ENCODE measurements around the gene SLC38A11. TPM values are rescaled to one million over a fixed set of nuclear protein-coding genes. Genes with fewer than 3 reads are reported as not detected.
A peak's percentile ranks its signal among the peaks of the same experiment; 100 is the strongest.

The SLC38A11 gene
- total and polyA plus RNA-seq, 2 of the 8 experiments (the other 6 are each of a cell fraction or from before 2014, with no cell fraction given): not detected

DNA sequence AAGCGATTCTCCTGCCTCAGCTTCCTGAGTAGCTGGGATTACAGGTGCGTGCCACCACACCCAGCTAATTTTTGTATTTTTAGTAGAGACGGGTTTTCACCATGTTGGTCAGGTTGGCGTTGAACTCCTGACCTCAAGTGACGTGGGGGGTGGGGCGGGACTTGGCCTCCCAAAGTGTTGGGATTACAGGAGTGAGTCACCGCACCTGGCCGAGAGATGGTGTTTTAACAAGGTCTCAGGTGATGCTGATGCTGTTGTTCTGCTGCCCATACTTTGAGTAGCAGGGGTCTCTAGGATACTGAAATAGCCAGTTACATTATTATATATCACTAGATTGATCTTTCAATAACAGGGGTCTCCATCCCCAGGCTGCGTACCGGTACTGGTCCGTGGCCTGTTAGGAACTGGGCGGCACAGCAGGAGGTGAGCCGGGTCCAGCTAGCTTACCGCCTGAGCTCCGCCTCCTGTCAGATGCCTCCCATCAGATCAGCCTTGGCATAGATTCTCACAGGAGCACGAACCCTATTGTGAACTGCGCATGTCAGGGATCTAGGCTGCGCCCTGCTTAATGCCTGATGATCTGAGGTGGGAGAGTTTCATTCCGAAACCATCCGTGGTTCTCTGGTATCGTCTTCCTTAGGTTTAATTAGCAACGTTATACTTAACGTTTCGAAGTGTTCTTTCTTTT lies 48.3 kb upstream of the SLC38A11 start:
- Histone ChIP-seq H3K56ac (replicated peaks; ENCODE audit: insufficient read length, low read depth, low read length) (no peak overlapping the region), H3K23me2 (ENCODE audit: low read depth, low read length) (no peaks in the 10 kb centered on the region), H2BK120ac (replicated peaks; ENCODE audit: low read depth, low read length) (no peak overlapping the region), H3K14ac (ENCODE audit: insufficient read length) (no peak overlapping the region), H4K5ac (ENCODE audit: insufficient read length, low read depth, low read length) (no peak overlapping the region), H2AK5ac (ENCODE audit: low read depth, low read length) (no peak overlapping the region), H3K4ac (replicated peaks; ENCODE audit: insufficient read length, low read depth, low read length) (no peak overlapping the region), H3K36me3 (ENCODE audit: control insufficient read depth in 2 of 4, insufficient read depth in 4 of 4, low read length in 3 of 4) (no peaks in the 10 kb centered on the region), H3K4me1 (replicated peaks in 1 of 4; ENCODE audit: control insufficient read depth in 3 of 4, insufficient read depth in 4 of 4, low read length in 3 of 4) (no peaks in the 10 kb centered on the region), H3K4me2 (ENCODE audit: insufficient read depth in 1 of 2, low read depth in 2 of 2, low read length in 2 of 2) (no peak overlapping the region), H4K91ac (replicated peaks; ENCODE audit: insufficient read length, low read length) (no peak overlapping the region), H3K23ac (ENCODE audit: insufficient read length) (no peak overlapping the region), H3K4me3 (ENCODE audit: extremely low read depth in 1 of 4, insufficient read depth in 2 of 4, low read depth in 3 of 4, low read length in 4 of 4) (no peak overlapping the region), H3K9me3 (ENCODE audit: insufficient read depth in 2 of 2, low read depth in 1 of 2, low read length in 1 of 2) (no peaks in the 10 kb centered on the region), H3K18ac (ENCODE audit: extremely low read depth, low read length) (no peak overlapping the region), H3K79me1 (ENCODE audit: low read depth, low read length) (no peaks in the 10 kb centered on the region), H3K27me3 (replicated peaks in 1 of 4; ENCODE audit: control insufficient read depth in 3 of 4, extremely low read depth in 1 of 4, insufficient read depth in 3 of 4, low read length in 3 of 4) (no peaks in the 10 kb centered on the region), H2BK12ac (ENCODE audit: low read depth, low read length) (no peak overlapping the region), H4K20me1 (replicated peaks in 1 of 2; ENCODE audit: control insufficient read depth in 1 of 2, insufficient read depth in 2 of 2, low read length in 2 of 2) (no peaks in the 10 kb centered on the region), H2BK20ac (ENCODE audit: low read length) (no peak overlapping the region), H3K27ac (ENCODE audit: low read depth, low read length) (no peak overlapping the region), H2BK15ac (ENCODE audit: low read length) (no peak overlapping the region), H3K79me2 (ENCODE audit: control insufficient read depth in 1 of 2, insufficient read depth in 2 of 2, low read length in 2 of 2) (no peaks in the 10 kb centered on the region), H2BK5ac (ENCODE audit: low read depth, low read length) (no peak overlapping the region), H3K9ac (replicated peaks in 1 of 4; ENCODE audit: extremely low read depth in 1 of 4, low read depth in 3 of 4, low read length in 3 of 4) (no peak overlapping the region), H4K8ac (ENCODE audit: extremely low read depth, insufficient read depth, low read length) (no peak overlapping the region; the same call in 1 of the 2 replicates), H2AFZ (ENCODE audit: low read length) (no peak overlapping the region)
- POLR2A ChIA-PET (ENCODE audit: partially characterized antibody): no interaction called here
- DNase-seq (ENCODE audit: low read depth in 1 of 2, low spot score in 2 of 2): no peak
- FAIRE-seq: no peak
- CTCF ChIA-PET (ENCODE audit: partially characterized antibody): interaction anchor here (1.1 to 2.3 kb wide), 2 partner anchors 10 to 187 kb away, joined by 3 to 11 read pairs; no protein-coding TSS in a partner anchor
- TF ChIP-seq JUND (IDR thresholded peaks at IDR 0.05; ENCODE audit: low read length): 0 out of 2 replicates have a peak, but pooled peaks have one; percentile 52
- no peak for TF ChIP-seq SIX5 (IDR thresholded peaks at IDR 0.05; ENCODE audit: low read depth, low read length)
- 0 out of 2 replicates have a peak, but pooled peaks have one; percentile 18 for TF ChIP-seq TCF12 (IDR thresholded peaks at IDR 0.05; ENCODE audit: low read depth, low read length)
- TF ChIP-seq EZH2 (IDR thresholded peaks at IDR 0.05; ENCODE audit: low read depth, low read length, severe bottlenecking): no peak
- 87% methylated on average over 22 of the region's 24 CpGs; no CpG with 5 or more reads in 1 of the 2 experiments for WGBS, 2 experiments (ENCODE audit: extremely low coverage in 1 of 2, insufficient coverage in 1 of 2, insufficient read length in 1 of 2, insufficient replicate concordance in 2 of 2, low coverage in 1 of 2, low lambda C conversion rate in 2 of 2, missing lambda C conversion rate in 1 of 2)

Measured in H1 (cell line).